ENCODE results near the gene SARDH. TPM values are rescaled to one million over a fixed set of nuclear protein-coding genes. Genes with fewer than 3 reads are reported as not detected.

The SARDH gene
- total RNA-seq, 1 donor from 2014 or later: 0.63 TPM

DNA sequence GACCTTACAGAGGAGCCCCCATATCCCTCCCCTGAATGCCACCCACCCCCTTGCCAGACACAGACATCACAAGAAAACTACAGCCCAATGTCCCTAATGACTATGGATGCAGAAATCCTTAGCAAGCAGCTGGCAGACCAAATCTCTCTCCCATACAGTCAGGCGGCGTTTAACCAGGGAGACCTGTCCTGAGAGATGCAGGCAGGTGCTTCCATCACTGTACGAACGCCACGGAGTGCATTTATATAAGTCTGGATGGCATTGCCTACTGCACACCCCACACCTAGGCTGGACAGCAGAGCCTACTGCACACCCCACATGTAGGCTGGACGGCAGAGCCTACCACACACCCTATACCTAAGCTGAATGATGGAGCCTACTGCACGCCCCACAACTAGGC, 34.4 kb upstream of the SARDH start:
- no peak for DNase-seq
- Histone ChIP-seq H3K9me3 (replicated peaks) (peaks cover 13% of the 10 kb centered on the region), H3K36me3 (peaks cover 52% of the 10 kb centered on the region)

GRCh38 chr9:133771486-133772482, 33.6 kb upstream of the SARDH start:
- no peak for DNase-seq

More for the DNA sequence above, 34.4 kb upstream of the SARDH start:
- no peak overlapping the region for H3K4me3 ChIP-seq
- H3K27me3 ChIP-seq (ENCODE audit: low read depth): no peaks in the 10 kb centered on the region
- no peak overlapping the region for H3K27ac ChIP-seq (replicated peaks)
- peaks cover 9% of the 10 kb centered on the region for H3K4me1 ChIP-seq
- intact Hi-C loops (cut with micrococcal nuclease): no loop called here
- TF ChIP-seq CTCF (IDR thresholded peaks at IDR 0.05; ENCODE audit: borderline replicate concordance): no peak

DNA sequence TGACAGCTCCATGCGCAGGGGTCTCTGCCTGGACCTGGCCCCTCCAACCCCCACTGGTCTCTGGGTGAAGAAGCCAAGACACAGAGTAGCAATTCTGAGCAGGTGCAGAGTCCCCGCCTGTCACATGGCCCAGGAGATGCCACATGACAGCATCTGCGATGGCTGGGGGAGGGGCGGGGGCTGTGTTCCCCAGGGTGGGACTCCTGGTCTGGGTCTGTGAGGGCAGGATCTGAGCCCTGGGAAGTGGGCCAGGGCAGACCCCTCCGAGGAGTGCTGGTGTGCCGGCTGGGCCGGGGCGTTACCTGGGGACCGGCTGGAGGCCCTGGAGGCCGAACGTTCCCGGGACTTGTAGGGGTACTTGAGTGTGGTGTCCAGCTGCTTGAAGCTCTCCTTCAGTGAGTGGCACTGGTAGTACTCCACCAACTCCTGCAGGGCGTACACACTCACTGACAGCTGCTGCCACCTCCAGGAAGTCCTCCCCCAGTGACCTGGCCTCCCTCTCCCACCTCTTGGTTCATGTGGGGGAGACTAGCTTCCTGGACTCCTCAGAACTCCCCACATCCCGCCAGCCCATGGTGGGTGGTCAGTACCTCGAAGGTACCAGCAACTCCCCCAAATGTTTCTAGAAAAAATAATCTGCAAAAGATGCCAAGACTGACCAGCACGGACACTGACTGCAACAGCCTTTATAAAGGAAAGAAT, 32.1 kb upstream of the SARDH start:
- H3K9me3 ChIP-seq (replicated peaks): peaks cover 33% of the 10 kb centered on the region
- H3K4me3 ChIP-seq: no peak overlapping the region
- no peaks in the 10 kb centered on the region for H3K4me1 ChIP-seq
- TF ChIP-seq CTCF (IDR thresholded peaks at IDR 0.05; ENCODE audit: borderline replicate concordance): no peak
- no peak for DNase-seq
- intact Hi-C loops (cut with micrococcal nuclease): no loop called here
- no peaks in the 10 kb centered on the region for H3K27me3 ChIP-seq (ENCODE audit: low read depth)
- H3K36me3 ChIP-seq: peaks cover 74% of the 10 kb centered on the region
- H3K27ac ChIP-seq (replicated peaks): no peak overlapping the region

More at GRCh38 chr9:133771486-133772482, 33.6 kb upstream of the SARDH start:
- peaks cover 3% of the 10 kb centered on the region for H3K4me1 ChIP-seq
- no peaks in the 10 kb centered on the region for H3K27me3 ChIP-seq (ENCODE audit: low read depth)
- TF ChIP-seq CTCF (IDR thresholded peaks at IDR 0.05; ENCODE audit: borderline replicate concordance): no peak
- intact Hi-C loops (cut with micrococcal nuclease): no loop called here
- H3K9me3 ChIP-seq (replicated peaks): peaks cover 21% of the 10 kb centered on the region
- H3K36me3 ChIP-seq: peaks cover 60% of the 10 kb centered on the region
- no peak overlapping the region for H3K4me3 ChIP-seq
- H3K27ac ChIP-seq (replicated peaks): no peak overlapping the region

DNA sequence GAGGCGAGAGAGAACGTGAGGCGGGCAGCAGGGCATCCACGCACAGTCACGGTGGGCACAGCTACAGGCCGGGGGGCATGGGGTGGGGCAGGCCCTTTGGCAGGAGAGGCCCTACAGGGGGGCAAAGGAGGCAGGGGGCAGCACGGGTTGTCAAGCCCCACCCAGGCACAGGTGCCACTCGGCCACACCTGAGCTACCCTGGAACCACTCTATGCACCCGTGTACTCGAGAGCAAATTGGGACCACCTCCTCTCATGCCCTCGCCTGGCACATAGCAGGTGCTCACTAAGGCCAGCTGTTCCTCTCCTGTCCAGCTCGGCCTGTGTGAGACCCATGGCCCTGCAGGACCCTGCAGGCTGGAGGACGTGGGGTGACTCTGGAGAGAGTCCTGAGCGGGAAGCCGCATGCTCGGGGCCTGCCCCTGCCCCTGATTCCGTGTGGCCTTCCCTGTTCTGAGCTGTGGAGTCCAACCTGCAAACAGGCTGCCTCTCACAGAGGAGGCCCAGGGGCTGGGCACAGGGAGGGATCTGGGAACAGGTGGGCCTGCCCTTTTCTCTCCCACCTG, 31.4 kb upstream of the SARDH start:
- no peak for DNase-seq

More for the DNA sequence above, 31.4 kb upstream of the SARDH start:
- Histone ChIP-seq H3K36me3 (peaks cover 74% of the 10 kb centered on the region), H3K27ac (replicated peaks) (no peak overlapping the region), H3K4me1 (no peaks in the 10 kb centered on the region), H3K27me3 (ENCODE audit: low read depth) (no peaks in the 10 kb centered on the region), H3K4me3 (no peak overlapping the region), H3K9me3 (replicated peaks) (peaks cover 40% of the 10 kb centered on the region)
- intact Hi-C loops (cut with micrococcal nuclease): no loop called here
- no peak for TF ChIP-seq CTCF (IDR thresholded peaks at IDR 0.05; ENCODE audit: borderline replicate concordance)
